Left renal cortex interstitium (tissue), 4 donors: Measurements from ENCODE around the gene STRN. TPM values are rescaled to one million over a fixed set of nuclear protein-coding genes. Genes with fewer than 3 reads are reported as not detected.
A peak's percentile ranks its signal among the peaks of the same experiment; 100 is the strongest.
"Not testable (repeated sequence)": the region's sequence is repeated elsewhere in the genome, so short reads cannot be mapped to it uniquely, and the experiment has no call there.

ENCODE experiments used
- DNase-seq, 4 donors: peaks; one replicate each; pipeline ENCODE4 v3.0.0-alpha.2; 2013; ENCODE audit warnings: low read depth in 4 of 4, low spot score in 2 of 4, missing footprints in 1 of 4
- polyA plus RNA-seq, 4 donors: library from polyadenylated mRNA; unstranded; fragments of 120-200 nt; gene quantifications; one replicate each; pipeline ENCODE4 v1.2.1, GENCODE V29; 2013; ENCODE audit not compliant: insufficient read length in 4 of 4

The STRN gene
- polyA plus RNA-seq, result 10 to 100 TPM; 19.0 to 22.6 (median 21.5) TPM

- DNase-seq, result peak; percentile 71 to 93 (median 88)
Measured at GRCh38 chr2:36966370-36967235, at the start of gene STRN. STRN (minus strand) TSS chr2:36966536; CDS start chr2:36966463, 73 bp downstream.

- DNase-seq, result no peak
Measured at GRCh38 chr2:37013315-37013641, 46.9 kb upstream of the STRN start.

- DNase-seq, result no peak
Measured at GRCh38 chr2:37011130-37011529, 44.8 kb upstream of the STRN start.

GRCh38 chr2:37005118-37005868 lies 39.0 kb upstream of the STRN start:
- DNase-seq, result no peak

- no peak for DNase-seq
Measured at GRCh38 chr2:37000988-37001556, 34.7 kb upstream of the STRN start.

- DNase-seq, result no peak
Measured at GRCh38 chr2:37000318-37000717, 34.0 kb upstream of the STRN start.

GRCh38 chr2:36999416-36999815 lies 33.1 kb upstream of the STRN start:
- DNase-seq, result not testable (repeated sequence)

- DNase-seq, result no peak
Measured at GRCh38 chr2:36993841-36994620, 27.7 kb upstream of the STRN start.

GRCh38 chr2:36988008-36988407 lies 21.7 kb upstream of the STRN start:
- DNase-seq, result no peak

GRCh38 chr2:36982467-36982866 lies 16.1 kb upstream of the STRN start:
- no peak for DNase-seq

- DNase-seq, result no peak
Measured at GRCh38 chr2:36981911-36982310, 15.6 kb upstream of the STRN start.

GRCh38 chr2:36979007-36979406 lies 12.7 kb upstream of the STRN start:
- DNase-seq, result not testable (repeated sequence)

- no peak for DNase-seq
Measured at GRCh38 chr2:36976065-36976464, 9.7 kb upstream of the STRN start.

GRCh38 chr2:36975306-36975705 lies 9.0 kb upstream of the STRN start:
- DNase-seq, result no peak

- no peak for DNase-seq
Measured at GRCh38 chr2:36973320-36973719, 7.0 kb upstream of the STRN start.

GRCh38 chr2:36971990-36972389 lies 5.7 kb upstream of the STRN start:
- no peak for DNase-seq

- peak in 1 of 4 donors; percentile 13 for DNase-seq
Measured at GRCh38 chr2:36967236-36967876, 1.0 kb upstream of the STRN start.

GRCh38 chr2:36965751-36966369 lies 476 bp downstream of the STRN start:
- DNase-seq, result peak in 2 of 4 donors; percentile 27 to 42

- no peak for DNase-seq
Measured at GRCh38 chr2:36965206-36965605, 1.1 kb downstream of the STRN start.
